Renal cortex interstitium (tissue), 11 donors: Measurements from ENCODE around the gene ASB18. TPM values are rescaled to one million over a fixed set of nuclear protein-coding genes. Genes with fewer than 3 reads are reported as not detected.

Experiments used
- DNase-seq, 11 donors: peaks; one replicate each; pipeline ENCODE4 v3.0.0-alpha.2; 2013; ENCODE audit warnings: low read depth in 9 of 11, low spot score in 4 of 11; ENCODE audit errors: extremely low read depth in 1 of 11
- polyA plus RNA-seq, 3 donors: library from polyadenylated mRNA; unstranded; fragments of 120-200 nt; gene quantifications; one replicate each; pipeline ENCODE4 v1.2.1, GENCODE V29; 2013; ENCODE audit not compliant: insufficient read length in 3 of 3

ASB18 gene
- polyA plus RNA-seq, 3 donors: 0.04 TPM; not detected in 2

- no peak for DNase-seq
These were observed 13.2 kb downstream of the ASB18 start for GRCh38 chr2:236250909-236251579.

- no peak for DNase-seq
These were observed 13.9 kb downstream of the ASB18 start for GRCh38 chr2:236250286-236250685.

GRCh38 chr2:236249066-236249465 lies 15.1 kb downstream of the ASB18 start:
- no peak for DNase-seq

GRCh38 chr2:236246711-236247246 lies 17.4 kb downstream of the ASB18 start:
- DNase-seq: no peak

GRCh38 chr2:236244256-236244655 lies 19.9 kb downstream of the ASB18 start:
- no peak for DNase-seq

GRCh38 chr2:236242057-236242495 lies 22.1 kb downstream of the ASB18 start:
- no peak for DNase-seq

- no peak for DNase-seq
These were observed 22.8 kb downstream of the ASB18 start for GRCh38 chr2:236241181-236242056.

- DNase-seq: no peak
These were observed 23.8 kb downstream of the ASB18 start for GRCh38 chr2:236240228-236240990.

GRCh38 chr2:236239276-236240065 lies 24.7 kb downstream of the ASB18 start:
- no peak for DNase-seq

GRCh38 chr2:236238751-236239150 lies 25.5 kb downstream of the ASB18 start:
- DNase-seq: no peak

- no peak for DNase-seq
These were observed 26.6 kb downstream of the ASB18 start for GRCh38 chr2:236237468-236238190.

GRCh38 chr2:236236559-236237452 lies 27.4 kb downstream of the ASB18 start:
- no peak for DNase-seq

- DNase-seq: no peak
These were observed 35.0 kb downstream of the ASB18 start for GRCh38 chr2:236229186-236229585.

GRCh38 chr2:236223675-236224074 lies 40.5 kb downstream of the ASB18 start:
- no peak for DNase-seq

- DNase-seq: no peak
These were observed 42.4 kb downstream of the ASB18 start for GRCh38 chr2:236221798-236222197.

- DNase-seq: no peak
These were observed 44.8 kb downstream of the ASB18 start for GRCh38 chr2:236219411-236219810.

GRCh38 chr2:236217926-236218325 lies 46.3 kb downstream of the ASB18 start:
- DNase-seq: no peak
